NB4 (cell line): ENCODE measurements around the gene MYO10.
"Not testable (repeated sequence)": the region's sequence is repeated elsewhere in the genome, so short reads cannot be mapped to it uniquely, and the experiment has no call there.

Experiments used
- DNase-seq: peaks from one replicate; pipeline ENCODE4 v3.0.0; 2010; ENCODE audit warnings: low read depth
- H3K4me3 ChIP-seq: one replicate; pipeline ENCODE4 v1.5.1; 2011; ENCODE audit warnings: mild to moderate bottlenecking, low read depth, low read length, moderate library complexity
- MYC ChIP-seq: IDR thresholded peaks from 2 replicates; pipeline ENCODE4 v1.6.1; 2011; ENCODE audit warnings: low read depth, low read length
- POLR2A ChIP-seq: IDR thresholded peaks from 2 replicates; pipeline ENCODE4 v1.6.1; 2011; ENCODE audit warnings: mild to moderate bottlenecking; ENCODE audit not compliant: insufficient read length; ENCODE audit errors: extremely low read depth
- TF ChIP-seq, protein P1 (sequence below): IDR thresholded peaks from one replicate; pipeline ENCODE4 v1.5.1; 2012; ENCODE audit warnings: low read depth, low read length
- TF ChIP-seq, protein P2 (sequence below): IDR thresholded peaks from 2 replicates; pipeline ENCODE4 v1.6.1; 2011; ENCODE audit warnings: low read depth, low read length

The MYO10 gene

DNA sequence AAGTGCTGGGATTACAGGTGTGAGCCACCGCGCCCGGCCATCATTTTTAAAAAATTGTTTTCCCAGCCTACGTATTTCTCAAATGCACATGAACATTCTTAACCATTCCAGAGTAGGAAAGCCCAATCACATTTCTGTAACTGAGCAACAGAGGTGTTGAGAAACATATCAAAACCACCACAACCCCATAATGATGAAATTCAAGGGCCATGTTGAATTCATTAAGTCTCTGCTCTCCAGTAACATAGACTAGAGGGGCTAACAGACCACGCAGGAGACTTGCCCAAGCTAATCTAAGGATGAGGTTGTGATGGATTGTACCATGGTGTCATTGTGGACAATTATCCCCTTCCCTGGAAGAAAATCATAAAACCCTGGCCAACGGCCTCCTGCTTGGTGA lies 52.9 kb downstream of the MYO10 start:
- TF ChIP-seq, protein P1, sequence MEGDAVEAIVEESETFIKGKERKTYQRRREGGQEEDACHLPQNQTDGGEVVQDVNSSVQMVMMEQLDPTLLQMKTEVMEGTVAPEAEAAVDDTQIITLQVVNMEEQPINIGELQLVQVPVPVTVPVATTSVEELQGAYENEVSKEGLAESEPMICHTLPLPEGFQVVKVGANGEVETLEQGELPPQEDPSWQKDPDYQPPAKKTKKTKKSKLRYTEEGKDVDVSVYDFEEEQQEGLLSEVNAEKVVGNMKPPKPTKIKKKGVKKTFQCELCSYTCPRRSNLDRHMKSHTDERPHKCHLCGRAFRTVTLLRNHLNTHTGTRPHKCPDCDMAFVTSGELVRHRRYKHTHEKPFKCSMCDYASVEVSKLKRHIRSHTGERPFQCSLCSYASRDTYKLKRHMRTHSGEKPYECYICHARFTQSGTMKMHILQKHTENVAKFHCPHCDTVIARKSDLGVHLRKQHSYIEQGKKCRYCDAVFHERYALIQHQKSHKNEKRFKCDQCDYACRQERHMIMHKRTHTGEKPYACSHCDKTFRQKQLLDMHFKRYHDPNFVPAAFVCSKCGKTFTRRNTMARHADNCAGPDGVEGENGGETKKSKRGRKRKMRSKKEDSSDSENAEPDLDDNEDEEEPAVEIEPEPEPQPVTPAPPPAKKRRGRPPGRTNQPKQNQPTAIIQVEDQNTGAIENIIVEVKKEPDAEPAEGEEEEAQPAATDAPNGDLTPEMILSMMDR, result no peak
- TF ChIP-seq, protein P2, sequence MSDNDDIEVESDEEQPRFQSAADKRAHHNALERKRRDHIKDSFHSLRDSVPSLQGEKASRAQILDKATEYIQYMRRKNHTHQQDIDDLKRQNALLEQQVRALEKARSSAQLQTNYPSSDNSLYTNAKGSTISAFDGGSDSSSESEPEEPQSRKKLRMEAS, result no peak
- no peak for TF ChIP-seq MYC
- TF ChIP-seq POLR2A, result no peak
- no peak for DNase-seq
- no peak overlapping the region for H3K4me3 ChIP-seq

DNA sequence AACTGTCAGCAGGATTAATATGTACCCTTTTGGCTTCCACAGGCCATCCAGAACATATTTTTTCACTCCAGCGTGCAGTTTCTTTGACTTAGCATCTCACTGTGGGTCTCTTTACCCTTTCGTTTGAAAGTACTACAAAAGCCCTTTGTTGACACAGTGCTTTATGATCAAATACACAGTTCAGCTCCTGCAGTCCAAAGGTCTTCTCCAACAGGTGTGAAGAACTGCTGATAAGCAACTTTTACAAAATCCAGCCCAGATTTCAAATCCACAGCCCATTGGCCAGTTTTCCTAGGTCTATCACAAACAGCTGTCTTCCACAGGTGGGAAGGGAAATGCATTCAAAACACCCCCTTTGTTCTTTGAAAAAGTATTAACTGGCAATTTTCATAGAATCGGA lies 54.8 kb downstream of the MYO10 start:
- H3K4me3 ChIP-seq, result no peak overlapping the region
- TF ChIP-seq POLR2A (no peak), MYC (no peak)
- TF ChIP-seq, protein P2, result no peak
- TF ChIP-seq, protein P1, result no peak
- DNase-seq, result no peak

DNA sequence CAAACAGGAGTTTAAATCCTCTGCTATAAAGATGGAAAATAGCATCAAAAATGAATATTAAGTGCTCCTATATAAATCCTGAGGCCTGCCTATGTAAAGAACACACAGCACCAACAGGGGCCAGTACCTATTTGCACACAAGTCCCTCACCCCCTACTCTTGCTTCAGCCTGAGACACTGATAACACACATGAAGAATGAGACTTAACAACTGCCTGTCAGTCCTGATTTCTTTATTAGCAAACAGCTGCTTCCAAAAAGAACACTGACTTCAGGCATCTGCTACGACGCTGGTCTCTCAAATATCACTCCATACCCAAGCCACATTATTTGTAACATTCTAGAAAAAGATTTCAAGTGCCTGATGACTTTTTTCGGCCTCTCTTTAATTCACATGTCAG lies 55.5 kb downstream of the MYO10 start:
- H3K4me3 ChIP-seq, result no peak overlapping the region
- no peak for DNase-seq
- TF ChIP-seq MYC, result no peak
- no peak for TF ChIP-seq POLR2A
- TF ChIP-seq, protein P2, result no peak
- TF ChIP-seq, protein P1, result no peak

DNA sequence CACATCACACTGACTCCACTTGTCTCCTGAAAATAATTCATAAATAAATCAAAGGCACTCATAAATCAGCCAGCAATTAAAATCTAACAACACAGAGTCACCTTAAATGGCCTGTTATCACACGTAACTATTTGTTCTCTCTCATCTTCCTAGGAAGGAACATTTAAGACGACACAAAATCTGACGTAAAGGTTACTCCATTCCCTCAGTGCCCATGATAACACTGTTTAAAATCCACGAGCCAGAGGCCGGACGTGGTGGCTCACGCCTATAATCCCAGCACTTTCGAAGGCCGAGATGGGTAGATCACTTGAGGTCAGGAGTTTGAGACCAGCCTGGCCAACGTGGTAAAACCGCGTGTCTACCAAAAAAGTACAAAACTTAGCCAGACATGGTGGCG lies 56.4 kb downstream of the MYO10 start:
- DNase-seq, result no peak
- H3K4me3 ChIP-seq, result no peak overlapping the region
- TF ChIP-seq POLR2A (no peak), MYC (no peak)
- TF ChIP-seq, protein P2, result no peak
- TF ChIP-seq, protein P1, result no peak

DNA sequence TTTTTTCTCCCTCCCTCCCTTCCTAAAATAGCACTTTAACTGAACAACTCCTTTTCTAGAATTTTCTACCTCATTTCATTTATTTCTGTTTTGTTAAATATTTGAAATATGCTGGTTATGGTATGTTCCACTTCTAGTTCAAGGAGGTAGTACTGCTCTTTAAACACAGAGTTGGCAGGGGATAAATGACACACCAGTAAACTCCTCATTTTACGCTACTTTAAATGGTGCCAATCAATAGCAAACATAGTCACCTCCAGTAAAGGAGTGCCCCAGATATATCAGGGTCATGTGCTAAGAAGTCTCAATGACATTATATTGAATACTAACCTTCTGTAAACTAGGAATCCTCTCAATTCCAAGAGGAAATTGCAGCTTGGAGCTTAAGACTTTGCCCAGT lies 56.9 kb downstream of the MYO10 start:
- no peak overlapping the region for H3K4me3 ChIP-seq
- TF ChIP-seq, protein P1, result no peak
- DNase-seq, result no peak

DNA sequence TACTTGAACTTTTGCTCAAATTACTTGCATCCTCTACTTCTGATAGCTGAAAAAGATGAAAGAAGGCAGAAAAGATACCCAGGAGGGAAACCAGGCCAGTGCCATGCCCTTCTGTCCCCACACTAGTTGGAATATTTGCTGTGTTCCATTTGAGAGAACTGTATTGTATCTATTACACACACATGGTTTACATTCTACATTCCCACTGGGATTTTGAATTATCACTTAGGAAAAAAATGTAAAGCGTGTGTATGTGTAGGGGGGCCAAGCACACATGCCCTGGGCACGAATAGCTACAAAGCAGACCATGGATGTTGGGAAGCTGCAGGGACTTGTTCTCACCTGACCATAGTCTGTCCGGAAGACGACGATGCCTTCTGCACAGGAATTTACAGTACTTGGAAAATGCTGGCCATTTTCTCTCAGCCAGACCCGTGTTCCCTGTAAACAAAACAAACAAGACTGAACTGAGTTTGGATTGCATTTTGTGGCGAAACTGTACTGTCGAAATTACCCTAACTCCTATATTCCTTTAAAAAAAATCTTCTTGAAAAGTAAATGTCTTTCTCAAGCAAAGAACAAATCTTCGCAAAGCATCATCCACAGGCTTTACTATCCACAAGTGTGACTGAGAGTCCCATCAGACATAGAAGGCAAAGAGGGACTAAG lies 58.7 kb downstream of the MYO10 start:
- TF ChIP-seq, protein P2, result no peak
- DNase-seq, result no peak
- no peak overlapping the region for H3K4me3 ChIP-seq

DNA sequence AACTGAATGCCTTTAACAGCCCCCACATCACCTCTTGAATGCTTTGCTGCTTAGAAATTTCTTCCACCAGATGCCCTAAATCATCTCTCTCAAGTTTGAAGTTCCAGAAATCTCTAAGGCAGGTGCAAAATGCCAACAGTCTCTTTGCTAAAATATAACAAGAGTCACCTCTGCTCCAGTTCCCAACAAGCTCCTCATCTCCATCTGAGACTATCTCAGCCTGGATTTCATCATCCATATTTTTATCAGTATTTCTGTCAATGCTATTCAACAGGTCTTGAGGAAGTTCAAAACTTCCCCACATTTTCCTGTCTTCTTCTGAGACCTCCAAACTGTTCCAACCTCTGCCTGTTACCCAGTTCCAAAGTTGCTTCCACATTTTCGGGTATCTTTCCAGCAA lies 61.7 kb downstream of the MYO10 start:
- H3K4me3 ChIP-seq, DNase-seq: not testable (repeated sequence)
